ENCODE measurements around the gene MYO18B. TPM values are rescaled to one million over a fixed set of nuclear protein-coding genes. Genes with fewer than 3 reads are reported as not detected.

Gene MYO18B
- total RNA-seq, 1 experiment from 2014 or later: 0.07 TPM

- Histone ChIP-seq H3K4me3 (ENCODE audit: low read depth, low read length) (no peak overlapping the region), H3K36me3 (ENCODE audit: control insufficient read depth, insufficient read depth, low read length) (no peaks in the 10 kb centered on the region), H3K27me3 (replicated peaks; ENCODE audit: control insufficient read depth, insufficient read depth, low read length) (no peaks in the 10 kb centered on the region), H3K4me1 (no peaks in the 10 kb centered on the region), H3K9me3 (no peaks in the 10 kb centered on the region)
- H3K27me3 Mint-ChIP-seq (ENCODE audit: insufficient read depth, unreplicated experiment): peaks cover 21% of the 10 kb centered on the region
- intact Hi-C loops (cut with micrococcal nuclease; ENCODE audit: unreplicated experiment): no loop called here
- BruUV-seq (replicated peaks): no TSS peak
- no peak overlapping the region for H3K4me3 Mint-ChIP-seq (ENCODE audit: unreplicated experiment)
- H3K9me3 Mint-ChIP-seq (ENCODE audit: unreplicated experiment): no peaks in the 10 kb centered on the region
- no peak for TF ChIP-seq CTCF (IDR thresholded peaks at IDR 0.05; ENCODE audit: insufficient read depth in 1 of 2, low read depth in 1 of 2, low read length in 1 of 2, severe bottlenecking in 1 of 2, unreplicated experiment in 1 of 2)
- DNase-seq: peak in 1 of 2 experiments; percentile 1
- CTCF ChIA-PET: no interaction called here
- no peaks in the 10 kb centered on the region for H3K36me3 Mint-ChIP-seq (ENCODE audit: insufficient read depth, unreplicated experiment)
- POLR2A ChIA-PET: no interaction called here
- H3K4me1 Mint-ChIP-seq (ENCODE audit: low read depth, unreplicated experiment): no peaks in the 10 kb centered on the region
- no peak overlapping the region for H3K27ac Mint-ChIP-seq (ENCODE audit: unreplicated experiment)
Measured at GRCh38 chr22:26066534-26066933, 324.5 kb downstream of the MYO18B start.

GRCh38 chr22:26068571-26068970 is 326.6 kb downstream of the MYO18B start:
- no peak overlapping the region for H3K27ac Mint-ChIP-seq (ENCODE audit: unreplicated experiment)
- CTCF ChIA-PET: no interaction called here
- no peak overlapping the region for H3K4me3 Mint-ChIP-seq (ENCODE audit: unreplicated experiment)
- no peaks in the 10 kb centered on the region for H3K36me3 ChIP-seq (ENCODE audit: control insufficient read depth, insufficient read depth, low read length)
- H3K27me3 Mint-ChIP-seq (ENCODE audit: insufficient read depth, unreplicated experiment): peaks cover 17% of the 10 kb centered on the region
- H3K4me1 Mint-ChIP-seq (ENCODE audit: low read depth, unreplicated experiment): no peaks in the 10 kb centered on the region
- POLR2A ChIA-PET: no interaction called here
- no peak overlapping the region for H3K4me3 ChIP-seq (ENCODE audit: low read depth, low read length)
- DNase-seq: no peak
- intact Hi-C loops (cut with micrococcal nuclease; ENCODE audit: unreplicated experiment): no loop called here
- no peaks in the 10 kb centered on the region for H3K27me3 ChIP-seq (replicated peaks; ENCODE audit: control insufficient read depth, insufficient read depth, low read length)
- no peaks in the 10 kb centered on the region for H3K9me3 ChIP-seq
- no peak for TF ChIP-seq CTCF (IDR thresholded peaks at IDR 0.05; ENCODE audit: insufficient read depth in 1 of 2, low read depth in 1 of 2, low read length in 1 of 2, severe bottlenecking in 1 of 2, unreplicated experiment in 1 of 2)
- H3K36me3 Mint-ChIP-seq (ENCODE audit: insufficient read depth, unreplicated experiment): no peaks in the 10 kb centered on the region
- BruUV-seq (replicated peaks): no TSS peak
- no peaks in the 10 kb centered on the region for H3K4me1 ChIP-seq
- no peaks in the 10 kb centered on the region for H3K9me3 Mint-ChIP-seq (ENCODE audit: unreplicated experiment)

GRCh38 chr22:26072621-26073020 is 330.6 kb downstream of the MYO18B start:
- no peak overlapping the region for H3K4me3 ChIP-seq (ENCODE audit: low read depth, low read length)
- BruUV-seq (replicated peaks): no TSS peak
- no peak for DNase-seq
- H3K36me3 ChIP-seq (ENCODE audit: control insufficient read depth, insufficient read depth, low read length): no peaks in the 10 kb centered on the region
- no peaks in the 10 kb centered on the region for H3K27me3 ChIP-seq (replicated peaks; ENCODE audit: control insufficient read depth, insufficient read depth, low read length)
- no peak overlapping the region for H3K4me3 Mint-ChIP-seq (ENCODE audit: unreplicated experiment)
- TF ChIP-seq CTCF (IDR thresholded peaks at IDR 0.05; ENCODE audit: insufficient read depth in 1 of 2, low read depth in 1 of 2, low read length in 1 of 2, severe bottlenecking in 1 of 2, unreplicated experiment in 1 of 2): no peak
- no peaks in the 10 kb centered on the region for H3K4me1 ChIP-seq
- POLR2A ChIA-PET: no interaction called here
- H3K4me1 Mint-ChIP-seq (ENCODE audit: low read depth, unreplicated experiment): no peaks in the 10 kb centered on the region
- intact Hi-C loops (cut with micrococcal nuclease; ENCODE audit: unreplicated experiment): no loop called here
- H3K9me3 Mint-ChIP-seq (ENCODE audit: unreplicated experiment): no peaks in the 10 kb centered on the region
- no peaks in the 10 kb centered on the region for H3K36me3 Mint-ChIP-seq (ENCODE audit: insufficient read depth, unreplicated experiment)
- H3K27me3 Mint-ChIP-seq (ENCODE audit: insufficient read depth, unreplicated experiment): peaks cover 15% of the 10 kb centered on the region
- CTCF ChIA-PET: no interaction called here
- no peak overlapping the region for H3K27ac Mint-ChIP-seq (ENCODE audit: unreplicated experiment)
- no peaks in the 10 kb centered on the region for H3K9me3 ChIP-seq
